GM19438 (cell line): Measurements from ENCODE around the gene C6orf47.

Experiments
- ATAC-seq: cut with Tn5 transposase; IDR thresholded peaks from one replicate; pipeline ENCODE4 v1.9.1; 2021; ENCODE audit warnings: low read depth; ENCODE audit not compliant: unreplicated experiment

C6orf47 gene

GRCh38 chr6:31617010-31617409 is 43.6 kb downstream of the C6orf47 start:
- no peak for ATAC-seq

- ATAC-seq: no peak
These were observed 44.8 kb downstream of the C6orf47 start for GRCh38 chr6:31615748-31616147.

- no peak for ATAC-seq
These were observed 45.6 kb downstream of the C6orf47 start, which contains the start of gene AIF1 for GRCh38 chr6:31614684-31615578. AIF1 (plus strand) TSS chr6:31615234; CDS start chr6:31615330, 96 bp downstream.

GRCh38 chr6:31614075-31614619 is 46.4 kb downstream of the C6orf47 start:
- ATAC-seq: no peak

- no peak for ATAC-seq
These were observed 49.6 kb downstream of the C6orf47 start for GRCh38 chr6:31610968-31611367.

- no peak for ATAC-seq
These were observed 50.8 kb downstream of the C6orf47 start for GRCh38 chr6:31609519-31610406.
